Right lobe of liver (tissue), 6 donors: ENCODE data around the gene INTS1. TPM values are rescaled to one million over a fixed set of nuclear protein-coding genes. Genes with fewer than 3 reads are reported as not detected.

Experiments
- ATAC-seq, 4 donors: fragments of 200-7000 bp; cut with Tn5 transposase; one replicate each; pipeline ENCODE4 v1.9.1; 2020; ENCODE audit warnings: mild to moderate bottlenecking in 4 of 4, moderate library complexity in 4 of 4
- DNase-seq, 3 donors: peaks; one replicate each; pipeline ENCODE4 v3.0.0-alpha.2; 2020
- H3K27ac ChIP-seq, 3 donors: fragments of 200-600 bp; one replicate each; pipeline ENCODE4 v1.8.0; 2022
- H3K27me3 ChIP-seq, 2 donors: fragments of 200-600 bp; one replicate each; pipeline ENCODE4 v1.8.0; 2022
- H3K36me3 ChIP-seq, 4 donors: fragments of 200-600 bp; sonication (generic) in 1 of 4; one replicate each; pipeline versions ENCODE4 v1.5.1 to v1.8.0; 2017 to 2022; ENCODE audit warnings: control low read depth in 1 of 4
- H3K4me1 ChIP-seq, 4 donors: fragments of 200-600 bp; sonication (generic) in 1 of 4; one replicate each; pipeline versions ENCODE4 v1.5.1 to v1.8.0; 2017 to 2022; ENCODE audit warnings: control low read depth in 1 of 4
- H3K4me3 ChIP-seq, 3 donors: fragments of 200-600 bp; one replicate each; pipeline ENCODE4 v1.8.0; 2022
- H3K9me3 ChIP-seq, 4 donors: fragments of 200-600 bp; sonication (generic) in 1 of 4; one replicate each; pipeline versions ENCODE4 v1.5.1 to v1.8.0; 2017 to 2022; ENCODE audit warnings: control low read depth in 1 of 4
- POLR2A ChIP-seq: fragments of 450-650 bp; IDR thresholded peaks from one replicate; pipeline ENCODE4 v1.6.1; 2017; ENCODE audit warnings: antibody characterized with exemption, mild to moderate bottlenecking
- WGBS: methylation state at CpG from one replicate; pipeline ENCODE4 v1.1.6; 2018; ENCODE audit warnings: low coverage, low lambda C conversion rate; ENCODE audit not compliant: insufficient coverage; ENCODE audit errors: missing lambda C conversion rate; 5-methylcytosine and 5-hydroxymethylcytosine counted together
- intact Hi-C, 2 donors: fragments of 100-400 bp; cut with DNase I; formaldehyde crosslinking; loops; one replicate each; pipeline versions ENCODE4 v1.11.2 to v1.14.1; 2022
- total RNA-seq, 6 experiments: library from RNA; depleted of rRNA in 2 of 6; stranded (reverse); fragments of >200 nt in 2 of 6; fragmentation: NEBNext Ultra II Directional in 3 of 6; extraction: Animal tissue kit (Norgen Biotek cat#: 25700) in 3 of 6; gene quantifications; one replicate each; pipeline versions ENCODE4 v1.1.0 to v1.2.4, GENCODE V29; 2016 to 2023
- TF ChIP-seq, protein P1 (sequence below), 4 donors: fragments of 200-600 bp in 3 of 4; fragments of 450-650 bp in 1 of 4; IDR thresholded peaks; one replicate each; pipeline versions ENCODE4 v1.5.1 to v1.8.0; 2016 to 2022; ENCODE audit warnings: antibody characterized with exemption in 4 of 4, mild to moderate bottlenecking in 2 of 4
- donor health status: DM: no; HTN: yes; CAD: no.
- donor health status: DM: no; HTN: no; CAD: no.
- donor health status: DM: no; HTN: no; CAD: no.
- donor health status: DM: no; HTN: yes; CAD: no.
- donor health status: DM: no; HTN: yes; CAD: no.

Gene INTS1
- total RNA-seq, 6 experiments from 2014 or later = 30.1 to 49.6 (median 41.2) TPM

DNA sequence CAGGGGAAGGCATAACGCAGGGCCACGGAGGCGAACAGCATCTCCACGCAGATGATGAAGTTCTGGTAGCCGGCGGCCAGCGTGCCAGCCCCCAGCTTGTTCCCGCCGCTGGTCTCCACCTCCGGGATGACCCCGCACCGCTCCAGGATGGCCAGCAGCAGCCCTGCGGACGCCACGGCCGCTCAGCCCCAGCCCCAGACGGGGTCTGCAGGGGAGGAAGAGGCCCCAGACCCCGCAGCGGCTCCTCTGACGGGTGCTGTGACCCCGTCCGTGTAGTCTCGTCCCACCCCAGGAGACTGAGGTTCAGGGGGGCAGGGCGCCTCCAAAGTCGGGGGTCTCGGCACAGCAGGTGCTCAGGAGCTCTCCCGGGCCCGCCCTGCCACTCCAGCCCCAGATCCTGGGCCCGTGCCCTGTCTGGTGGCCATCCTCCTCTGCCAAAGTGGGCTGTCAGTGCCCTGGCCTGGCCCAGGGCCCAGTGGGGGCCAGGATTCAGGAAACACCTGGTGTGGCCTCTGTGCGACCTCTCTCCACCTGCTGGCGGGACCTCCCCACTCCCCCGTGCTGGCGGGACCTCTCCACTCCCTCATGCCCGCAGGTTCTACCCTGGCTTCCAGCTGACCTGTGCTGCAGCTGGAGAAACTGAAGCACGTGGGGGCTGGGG is 43.7 kb upstream of the INTS1 start:
- intact Hi-C loops = no loop called here

DNA sequence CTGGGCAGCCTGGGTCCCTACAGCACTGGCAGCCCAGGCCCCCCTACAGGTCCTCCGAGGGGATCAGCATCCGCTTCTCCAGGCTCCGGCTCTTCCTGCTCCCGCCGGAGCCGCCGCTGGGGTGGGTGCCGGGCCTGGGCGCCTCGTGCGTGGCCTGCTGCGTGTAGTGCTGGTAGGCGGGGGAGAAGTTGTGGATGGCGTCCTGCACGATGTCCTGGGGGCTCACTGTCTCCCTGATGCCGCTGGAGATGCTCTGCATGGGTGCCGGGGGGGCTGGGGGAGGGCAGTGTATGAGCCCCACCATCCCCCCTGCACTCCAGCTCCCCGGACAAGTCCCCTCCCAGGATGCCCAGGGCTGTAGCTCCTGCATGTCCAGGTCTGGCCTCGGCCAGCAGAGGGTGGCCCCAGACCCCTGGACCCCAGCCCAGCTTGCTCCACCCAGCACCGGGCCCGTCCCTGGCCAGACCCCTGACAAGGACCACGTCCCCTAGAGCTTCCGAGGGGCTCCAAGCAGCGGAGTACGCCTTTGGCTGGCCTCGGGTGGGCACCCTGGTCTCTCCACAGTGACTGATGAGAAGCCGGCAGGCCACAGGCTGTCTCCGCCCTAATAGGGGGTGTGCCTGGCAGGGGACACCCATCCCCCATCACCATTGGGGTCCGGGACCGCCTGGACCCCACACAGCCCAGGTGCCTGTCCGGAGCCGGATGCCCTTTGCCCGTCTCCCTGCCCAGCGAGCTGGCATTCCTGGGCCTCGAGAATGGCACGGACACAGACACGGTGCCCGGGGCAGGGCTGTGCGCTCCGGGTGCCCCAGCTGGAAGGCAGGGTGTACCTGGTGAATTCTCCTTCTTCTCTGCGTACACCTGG is 43.0 kb upstream of the INTS1 start:
- DNase-seq = no peak
- Histone ChIP-seq H3K36me3 (peaks cover 0 to 5% (median 2%) of the 10 kb centered on the region in 4 donors), H3K4me3 (no peak overlapping the region), H3K27ac (no peak overlapping the region), H3K9me3 (no peaks in the 10 kb centered on the region), H3K4me1 (no peaks in the 10 kb centered on the region), H3K27me3 (no peaks in the 10 kb centered on the region)
- no CpG with 5 or more reads among the region's 41 CpGs for WGBS
- no peak for ATAC-seq
- TF ChIP-seq POLR2A = no peak
- TF ChIP-seq, protein P1, sequence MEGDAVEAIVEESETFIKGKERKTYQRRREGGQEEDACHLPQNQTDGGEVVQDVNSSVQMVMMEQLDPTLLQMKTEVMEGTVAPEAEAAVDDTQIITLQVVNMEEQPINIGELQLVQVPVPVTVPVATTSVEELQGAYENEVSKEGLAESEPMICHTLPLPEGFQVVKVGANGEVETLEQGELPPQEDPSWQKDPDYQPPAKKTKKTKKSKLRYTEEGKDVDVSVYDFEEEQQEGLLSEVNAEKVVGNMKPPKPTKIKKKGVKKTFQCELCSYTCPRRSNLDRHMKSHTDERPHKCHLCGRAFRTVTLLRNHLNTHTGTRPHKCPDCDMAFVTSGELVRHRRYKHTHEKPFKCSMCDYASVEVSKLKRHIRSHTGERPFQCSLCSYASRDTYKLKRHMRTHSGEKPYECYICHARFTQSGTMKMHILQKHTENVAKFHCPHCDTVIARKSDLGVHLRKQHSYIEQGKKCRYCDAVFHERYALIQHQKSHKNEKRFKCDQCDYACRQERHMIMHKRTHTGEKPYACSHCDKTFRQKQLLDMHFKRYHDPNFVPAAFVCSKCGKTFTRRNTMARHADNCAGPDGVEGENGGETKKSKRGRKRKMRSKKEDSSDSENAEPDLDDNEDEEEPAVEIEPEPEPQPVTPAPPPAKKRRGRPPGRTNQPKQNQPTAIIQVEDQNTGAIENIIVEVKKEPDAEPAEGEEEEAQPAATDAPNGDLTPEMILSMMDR (IDR thresholded peaks at IDR 0.05) = no peak
- intact Hi-C loops = no loop called here

More for the DNA sequence above, 43.7 kb upstream of the INTS1 start:
- Histone ChIP-seq H3K27me3 (no peaks in the 10 kb centered on the region), H3K9me3 (no peaks in the 10 kb centered on the region), H3K36me3 (peaks cover 0 to 5% (median 1%) of the 10 kb centered on the region in 4 donors), H3K4me1 (no peaks in the 10 kb centered on the region), H3K4me3 (no peak overlapping the region), H3K27ac (no peak overlapping the region)
- no peak for TF ChIP-seq POLR2A
- TF ChIP-seq, protein P1 (IDR thresholded peaks at IDR 0.05) = no peak
- ATAC-seq = no peak
- 62% methylated on average over 3 of the region's 35 CpGs for WGBS
- no peak for DNase-seq

DNA sequence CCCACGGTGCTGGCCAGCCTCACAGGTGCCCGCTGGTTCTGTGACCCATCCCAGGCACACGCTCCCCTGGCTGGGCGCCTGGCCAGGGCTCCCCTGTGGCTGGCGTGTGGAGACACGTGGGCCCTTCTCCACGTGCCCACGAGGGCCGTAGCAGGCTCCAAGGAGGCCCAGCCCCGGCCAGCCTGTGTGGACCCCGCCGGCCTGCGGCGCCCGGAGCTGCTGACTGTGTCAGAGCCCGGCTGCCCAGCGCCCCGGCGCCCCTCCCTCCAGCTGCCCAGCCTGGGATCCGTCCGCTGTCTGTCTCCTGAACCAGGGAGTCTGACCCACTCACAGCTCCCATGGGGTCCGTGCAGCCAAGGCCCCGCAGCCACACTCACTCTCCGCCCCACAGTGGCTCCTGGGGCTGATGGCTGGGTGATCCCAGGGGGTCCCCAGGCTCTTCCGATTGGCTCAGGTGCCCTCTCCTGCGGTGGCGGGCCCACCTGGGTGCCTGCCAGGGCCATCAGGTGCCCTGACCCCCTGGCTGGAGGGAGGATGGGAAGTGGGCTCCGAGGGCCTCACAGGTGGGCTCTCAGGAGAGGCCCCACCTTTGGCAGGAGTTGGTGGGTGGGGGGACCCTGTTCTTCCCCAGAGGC is 42.2 kb upstream of the INTS1 start:
- Histone ChIP-seq H3K27ac (no peak overlapping the region), H3K4me1 (no peaks in the 10 kb centered on the region), H3K4me3 (no peak overlapping the region), H3K36me3 (peaks cover 0 to 5% (median 2%) of the 10 kb centered on the region in 4 donors), H3K9me3 (no peaks in the 10 kb centered on the region), H3K27me3 (no peaks in the 10 kb centered on the region)
- DNase-seq = no peak
- TF ChIP-seq, protein P1 (IDR thresholded peaks at IDR 0.05) = no peak
- no peak for TF ChIP-seq POLR2A
- 54% methylated on average over 2 of the region's 28 CpGs for WGBS
- ATAC-seq = no peak
- intact Hi-C loops = no loop called here

DNA sequence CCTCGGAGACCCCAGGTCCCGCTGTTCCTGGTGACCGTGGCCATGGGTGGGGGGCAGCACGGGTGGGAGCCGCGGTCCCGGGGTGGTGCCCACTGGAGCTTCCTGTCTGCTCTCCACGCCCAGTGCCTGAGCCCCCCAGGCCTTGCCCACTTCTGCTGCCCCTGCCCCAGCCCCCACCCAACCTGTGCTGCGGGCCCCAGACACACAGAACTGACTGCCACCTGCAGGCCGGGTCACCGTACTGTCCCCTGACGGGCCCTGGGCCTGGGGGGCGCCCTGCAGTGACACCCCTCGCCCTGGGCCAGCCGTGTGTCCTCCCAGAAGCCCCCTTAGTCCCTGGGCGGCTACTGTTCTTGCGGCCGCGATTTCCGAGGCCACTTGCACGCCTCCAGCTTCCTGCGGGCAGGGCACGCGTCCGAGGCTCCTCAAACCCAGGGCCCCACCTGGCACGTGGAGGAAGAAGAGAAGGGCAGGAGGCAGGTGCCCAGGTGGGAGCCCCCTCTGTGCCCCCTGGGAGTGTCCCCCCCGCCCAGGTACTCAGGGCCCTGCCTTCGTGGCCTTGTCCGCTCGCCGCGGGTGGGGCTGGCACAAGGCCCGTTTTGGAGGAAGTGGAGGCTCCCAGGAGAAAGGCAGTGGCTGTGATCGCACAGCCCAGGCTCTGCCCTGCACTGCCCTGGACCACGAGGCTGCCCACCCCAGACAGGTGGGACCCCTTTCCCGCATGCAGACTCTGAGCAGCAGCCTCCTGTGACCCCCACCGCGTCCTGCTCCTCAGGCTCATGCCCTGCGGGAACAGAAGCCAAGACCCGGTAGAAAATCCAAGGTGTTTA is 41.4 kb upstream of the INTS1 start:
- WGBS = 53% methylated on average over 3 of the region's 40 CpGs
- ATAC-seq = peak in 1 of 4 donors; percentile 1
- peaks cover 0 to 7% (median 3%) of the 10 kb centered on the region in 4 donors for H3K36me3 ChIP-seq
- H3K27ac ChIP-seq = no peak overlapping the region
- H3K4me3 ChIP-seq = no peak overlapping the region
- H3K9me3 ChIP-seq = no peaks in the 10 kb centered on the region
- intact Hi-C loops = no loop called here
- H3K27me3 ChIP-seq = no peaks in the 10 kb centered on the region
- H3K4me1 ChIP-seq = no peaks in the 10 kb centered on the region
- peak in 2 of 3 donors; percentile 31 to 52 for DNase-seq
- TF ChIP-seq, protein P1 (IDR thresholded peaks at IDR 0.05) = peak in 1 of 4 donors; percentile 10
- TF ChIP-seq POLR2A = no peak
